Aorta (tissue), 5 donors: ENCODE results near the gene LGALS3. TPM values are rescaled to one million over a fixed set of nuclear protein-coding genes. Genes with fewer than 3 reads are reported as not detected.
"Not testable (repeated sequence)": the region's sequence is repeated elsewhere in the genome, so short reads cannot be mapped to it uniquely, and the experiment has no call there.

Experiments used
- ATAC-seq: fragments of 200-7000 bp; cut with Tn5 transposase; one replicate; pipeline ENCODE4 v1.9.1; 2022; ENCODE audit warnings: moderate library complexity; ENCODE audit not compliant: low FRiP score
- DNase-seq, 2 donors: peaks; one replicate each; pipeline ENCODE4 v3.0.0-alpha.2; 2020
- H3K27ac ChIP-seq, 2 donors: one replicate each; pipeline ENCODE4 v1.5.1; 2013; ENCODE audit warnings: low read length in 2 of 2, mild to moderate bottlenecking in 2 of 2, moderate library complexity in 2 of 2, control low read depth in 1 of 2, inconsistent platforms in 1 of 2, low read depth in 1 of 2
- H3K27me3 ChIP-seq, 2 donors: one replicate each; pipeline ENCODE4 v1.6.1; 2013; ENCODE audit warnings: control low read depth in 1 of 2, low read length in 1 of 2, mild to moderate bottlenecking in 1 of 2, moderate library complexity in 1 of 2; ENCODE audit not compliant: insufficient read depth in 2 of 2, control insufficient read depth in 1 of 2
- H3K36me3 ChIP-seq, 2 donors: one replicate each; pipeline ENCODE4 v1.6.1; 2013; ENCODE audit warnings: control low read depth in 1 of 2, low read length in 1 of 2, mild to moderate bottlenecking in 1 of 2; ENCODE audit not compliant: insufficient read depth in 2 of 2, control insufficient read depth in 1 of 2
- H3K4me1 ChIP-seq, 2 donors: one replicate each; pipeline ENCODE4 v1.6.1; 2013; ENCODE audit warnings: low read length in 2 of 2, control low read depth in 1 of 2, mild to moderate bottlenecking in 1 of 2, moderate library complexity in 1 of 2; ENCODE audit not compliant: insufficient read depth in 2 of 2, control insufficient read depth in 1 of 2
- H3K4me3 ChIP-seq, 2 donors: one replicate each; pipeline ENCODE4 v1.5.1; 2013; ENCODE audit warnings: low read length in 2 of 2, control low read depth in 1 of 2, mild to moderate bottlenecking in 1 of 2
- H3K9me3 ChIP-seq: one replicate; pipeline ENCODE4 v1.6.1; 2013; ENCODE audit warnings: mild to moderate bottlenecking, low read length; ENCODE audit not compliant: control insufficient read depth
- WGBS, 2 donors: extraction: QIAGEN DNeasy Blood & Tissue Kit; methylation state at CpG; one replicate each; pipeline ENCODE4 v1.1.7; 2013; 5-methylcytosine and 5-hydroxymethylcytosine counted together
- intact Hi-C, 2 donors: fragments of 100-400 bp; cut with DNase I; formaldehyde crosslinking; loops; one replicate each; pipeline versions ENCODE4 v1.14.2 to v1.15.0; 2022
- long read RNA-seq, 2 donors: library from polyadenylated mRNA; unstranded; transcript quantifications; one replicate each; pipeline ENCODE4 v2.0.0, GENCODE V29; 2020 to 2021
- polyA plus RNA-seq, 2 donors: library from polyadenylated mRNA; stranded (reverse); fragments of 200-250 nt; gene quantifications; one replicate each; pipeline ENCODE4 v1.2.3, GENCODE V29; 2013
- total RNA-seq, 2 donors: library from RNA; stranded (reverse); fragmentation: NEBNext Ultra II Directional; extraction: Animal tissue kit (Norgen Biotek cat#: 25700); gene quantifications; one replicate each; pipeline ENCODE4 v1.2.1, GENCODE V29; 2021
- donor health status: healthy with polysubstance abuse.
- donor health status: Bipolar disorder and iron deficiency.
- donor health status: DM: no; HTN: no; CAD: no.
- donor health status: DM: no; HTN: no; CAD: no.
- donor health status: DM: yes; HTN: yes; CAD: no.

LGALS3 gene
- 100 to 1,000 TPM; 104 to 155 TPM for total RNA-seq
- 100 to 1,000 TPM; 272 to 547 TPM for polyA plus RNA-seq
- long read RNA-seq, donor 1, transcript LGALS3-207 (4 exons, 1,734 nt): minor isoform, 5 of 157 reads
- long read RNA-seq, donor 1, transcript LGALS3-201 (6 exons, 1,146 nt): major isoform, 131 of 157 reads
- long read RNA-seq, donor 1, partial matches to known transcripts: 8 of 157 reads
- long read RNA-seq, donor 1, other reads (novel, unspliced or antisense): 13 of 157 reads
- long read RNA-seq, donor 2, transcript LGALS3-207 (4 exons, 1,734 nt): minor isoform, 5 of 121 reads
- long read RNA-seq, donor 2, transcript LGALS3-201 (6 exons, 1,146 nt): major isoform, 102 of 121 reads
- long read RNA-seq, donor 2, partial matches to known transcripts: 3 of 121 reads
- long read RNA-seq, donor 2, other reads (novel, unspliced or antisense): 11 of 121 reads

GRCh38 chr14:55129086-55129427 lies at the start of gene LGALS3:
Gene LGALS3 (plus strand): TSS chr14:55129252. CDS start chr14:55137374, 8,122 bp downstream.
- peak; percentile 85 to 91 for DNase-seq
- peak within 1 kb of the TSS; percentile 45 to 87 for H3K4me3 ChIP-seq
- H3K27ac ChIP-seq: peak within 1 kb of the TSS; percentile 68 to 72
- intact Hi-C loops: no loop called here
- peak; percentile 89 for ATAC-seq
- H3K4me1 ChIP-seq: no peaks in the 10 kb centered on the region
- 0 to 1% methylated on average over 10 to 50 of the region's 50 CpGs for WGBS, 2 donors
- H3K9me3 ChIP-seq: no peaks in the 10 kb centered on the region
- H3K36me3 ChIP-seq: no peaks in the 10 kb centered on the region
- peaks cover 0 to 1% of the 10 kb centered on the region in 2 donors for H3K27me3 ChIP-seq

GRCh38 chr14:55079961-55080360 lies 49.1 kb upstream of the LGALS3 start:
- H3K9me3 ChIP-seq, ATAC-seq, H3K4me3 ChIP-seq, DNase-seq, H3K27me3 ChIP-seq, H3K27ac ChIP-seq, intact Hi-C loops, H3K36me3 ChIP-seq, H3K4me1 ChIP-seq: not testable (repeated sequence)
- 85 to 86% methylated on average over 6 of the region's 6 CpGs for WGBS, 2 donors

- no peaks in the 10 kb centered on the region for H3K4me1 ChIP-seq
- ATAC-seq (no peak), DNase-seq (no peak)
- H3K4me3 ChIP-seq: no peak overlapping the region
- intact Hi-C loops: no loop called here
- no peaks in the 10 kb centered on the region for H3K36me3 ChIP-seq
- H3K9me3 ChIP-seq: no peaks in the 10 kb centered on the region
- H3K27ac ChIP-seq: no peak overlapping the region
- H3K27me3 ChIP-seq: no peaks in the 10 kb centered on the region
These were observed 44.5 kb upstream of the LGALS3 start for GRCh38 chr14:55084401-55085059.

GRCh38 chr14:55085060-55085660 lies 43.9 kb upstream of the LGALS3 start:
- 62 to 65% methylated on average over 4 of the region's 4 CpGs for WGBS, 2 donors

GRCh38 chr14:55086938-55087337 lies 42.1 kb upstream of the LGALS3 start:
- Histone ChIP-seq H3K36me3 (no peaks in the 10 kb centered on the region), H3K27me3 (no peaks in the 10 kb centered on the region), H3K4me1 (no peaks in the 10 kb centered on the region), H3K9me3 (no peaks in the 10 kb centered on the region), H3K4me3 (no peak overlapping the region), H3K27ac (no peak overlapping the region)
- DNase-seq (no peak), ATAC-seq (no peak)
- WGBS, 2 donors: 90% methylated on average over 9 of the region's 9 CpGs
- intact Hi-C loops: no loop called here

More at GRCh38 chr14:55085060-55085660, 43.9 kb upstream of the LGALS3 start:
- Histone ChIP-seq H3K36me3 (no peaks in the 10 kb centered on the region), H3K27me3 (no peaks in the 10 kb centered on the region), H3K9me3 (no peaks in the 10 kb centered on the region), H3K27ac (no peak overlapping the region), H3K4me3 (no peak overlapping the region), H3K4me1 (no peaks in the 10 kb centered on the region)
- ATAC-seq: no peak
- intact Hi-C loops: no loop called here
- DNase-seq: no peak

GRCh38 chr14:55088356-55088755 lies 40.7 kb upstream of the LGALS3 start:
- ATAC-seq: no peak
- intact Hi-C loops: loop anchor here in 1 of 2 donors (2.0 kb wide), 1 partner anchor 70 kb away; no protein-coding TSS in a partner anchor
- H3K4me1 ChIP-seq: no peaks in the 10 kb centered on the region
- H3K4me3 ChIP-seq: no peak overlapping the region
- no peak for DNase-seq
- no peaks in the 10 kb centered on the region for H3K9me3 ChIP-seq
- H3K36me3 ChIP-seq: no peaks in the 10 kb centered on the region
- H3K27ac ChIP-seq: no peak overlapping the region
- no peaks in the 10 kb centered on the region for H3K27me3 ChIP-seq

- Histone ChIP-seq H3K4me1 (no peaks in the 10 kb centered on the region), H3K27me3 (no peaks in the 10 kb centered on the region), H3K27ac (no peak overlapping the region), H3K4me3 (no peak overlapping the region), H3K36me3 (no peaks in the 10 kb centered on the region), H3K9me3 (no peaks in the 10 kb centered on the region)
- intact Hi-C loops: loop anchor here (5.0 kb wide), 1 partner anchor 40 kb away; no protein-coding TSS in a partner anchor
- DNase-seq (no peak), ATAC-seq (no peak)
- WGBS, 2 donors: 58 to 63% methylated on average over 4 of the region's 4 CpGs
These were observed 36.7 kb upstream of the LGALS3 start for GRCh38 chr14:55092341-55092740.

GRCh38 chr14:55094292-55095157 lies 34.5 kb upstream of the LGALS3 start:
- H3K27me3 ChIP-seq: no peaks in the 10 kb centered on the region
- intact Hi-C loops: loop anchor here (5.0 kb wide), 1 partner anchor 38 kb away; no protein-coding TSS in a partner anchor
- 84 to 87% methylated on average over 9 of the region's 9 CpGs for WGBS, 2 donors
- ATAC-seq (no peak), DNase-seq (no peak)
- no peak overlapping the region for H3K27ac ChIP-seq
- no peaks in the 10 kb centered on the region for H3K9me3 ChIP-seq
- no peaks in the 10 kb centered on the region for H3K36me3 ChIP-seq
- no peak overlapping the region for H3K4me3 ChIP-seq
- H3K4me1 ChIP-seq: no peaks in the 10 kb centered on the region
